Measurements from ENCODE around the gene RAB23. TPM values are rescaled to one million over a fixed set of nuclear protein-coding genes. Genes with fewer than 3 reads are reported as not detected.
A peak's percentile ranks its signal among the peaks of the same experiment; 100 is the strongest.

The RAB23 gene
- polyA plus RNA-seq, 3 donors = 0.16 to 0.46 (median 0.25) TPM

- H3K27me3 ChIP-seq (ENCODE audit: control insufficient read depth in 2 of 2, insufficient read depth in 2 of 2, low read length in 2 of 2) = peaks cover 8 to 18% of the 10 kb centered on the region in 2 donors
- no peaks in the 10 kb centered on the region for H3K9me3 ChIP-seq (replicated peaks in 1 of 2; ENCODE audit: control insufficient read depth in 1 of 2, insufficient read depth in 1 of 2, low read length in 2 of 2)
- peaks cover 12 to 20% of the 10 kb centered on the region in 2 donors for H3K4me1 ChIP-seq (ENCODE audit: control insufficient read depth in 1 of 2, insufficient read depth in 2 of 2, low read length in 2 of 2)
- under 1% methylated on average over 25 of the region's 38 CpGs for WGBS (ENCODE audit: insufficient coverage)
- H3K4me1 Mint-ChIP-seq = peaks cover 20% of the 10 kb centered on the region
- H3K27ac ChIP-seq (ENCODE audit: low read depth in 1 of 2, low read length in 2 of 2) = no peak overlapping the region
- intact Hi-C loops (cut with micrococcal nuclease) = no loop called here
- peaks cover 14 to 25% (median 15%) of the 10 kb centered on the region in 3 donors for H3K27me3 Mint-ChIP-seq (ENCODE audit: low read depth in 3 of 3)
- no peak for TF ChIP-seq CTCF (IDR thresholded peaks at IDR 0.05)
- H3K4me2 ChIP-seq (replicated peaks; ENCODE audit: extremely low read depth, low read length, poor library complexity, severe bottlenecking) = peak overlapping the region; percentile 100
- H3K36me3 ChIP-seq (replicated peaks in 1 of 2; ENCODE audit: control insufficient read depth in 1 of 2, insufficient read depth in 2 of 2, low read length in 2 of 2) = no peaks in the 10 kb centered on the region
- H3K9me3 Mint-ChIP-seq = no peaks in the 10 kb centered on the region
- H3K4me3 Mint-ChIP-seq = peak overlapping the region; percentile 95 to 99
- H3K4me3 ChIP-seq (replicated peaks in 1 of 3; ENCODE audit: low read depth in 2 of 3, low read length in 3 of 3) = peak overlapping the region; percentile 61 to 92 (median 78)
- peak in 2 of 3 donors; percentile 8 to 10 for DNase-seq
- H3K9ac ChIP-seq (ENCODE audit: insufficient read depth, low read length, poor library complexity, severe bottlenecking) = peak overlapping the region; percentile 53
- peak overlapping the region in 1 of 7 donors; percentile 58 for H3K27ac Mint-ChIP-seq
- no peaks in the 10 kb centered on the region for H4K20me1 ChIP-seq (ENCODE audit: insufficient read depth, low read length)
- H3K79me2 ChIP-seq (ENCODE audit: insufficient read depth, low read length) = no peaks in the 10 kb centered on the region
- H2AFZ ChIP-seq (ENCODE audit: insufficient read depth, low read depth, low read length, poor library complexity, severe bottlenecking) = peak overlapping the region; percentile 97
- no peaks in the 10 kb centered on the region for H3K36me3 Mint-ChIP-seq
Measured at GRCh38 chr6:57221191-57221935, 744 bp downstream of the RAB23 start.

GRCh38 chr6:57220083-57220703 is 1.9 kb downstream of the RAB23 start:
- 100% methylated on average over 1 of the region's 2 CpGs for WGBS (ENCODE audit: insufficient coverage)
- peaks cover 20% of the 10 kb centered on the region for H3K4me1 Mint-ChIP-seq
- no peak overlapping the region for H3K4me2 ChIP-seq (replicated peaks; ENCODE audit: extremely low read depth, low read length, poor library complexity, severe bottlenecking)

More at GRCh38 chr6:57220083-57220703, 1.9 kb downstream of the RAB23 start:
- H3K4me1 ChIP-seq (ENCODE audit: control insufficient read depth in 1 of 2, insufficient read depth in 2 of 2, low read length in 2 of 2) = peaks cover 12 to 20% of the 10 kb centered on the region in 2 donors
- H3K9ac ChIP-seq (ENCODE audit: insufficient read depth, low read length, poor library complexity, severe bottlenecking) = no peak overlapping the region
- Mint-ChIP-seq H3K27me3 (ENCODE audit: low read depth in 3 of 3) (peaks cover 14 to 25% (median 15%) of the 10 kb centered on the region in 3 donors), H3K4me3 (no peak overlapping the region), H3K27ac (no peak overlapping the region), H3K9me3 (peaks cover 0 to 4% (median under 1%) of the 10 kb centered on the region in 7 donors), H3K36me3 (no peaks in the 10 kb centered on the region)
- H2AFZ ChIP-seq (ENCODE audit: insufficient read depth, low read depth, low read length, poor library complexity, severe bottlenecking) = no peak overlapping the region
- H3K27me3 ChIP-seq (ENCODE audit: control insufficient read depth in 2 of 2, insufficient read depth in 2 of 2, low read length in 2 of 2) = peaks cover 8 to 18% of the 10 kb centered on the region in 2 donors
- DNase-seq = no peak
- no peaks in the 10 kb centered on the region for H3K79me2 ChIP-seq (ENCODE audit: insufficient read depth, low read length)
- H3K9me3 ChIP-seq (replicated peaks in 1 of 2; ENCODE audit: control insufficient read depth in 1 of 2, insufficient read depth in 1 of 2, low read length in 2 of 2) = no peaks in the 10 kb centered on the region
- H3K36me3 ChIP-seq (replicated peaks in 1 of 2; ENCODE audit: control insufficient read depth in 1 of 2, insufficient read depth in 2 of 2, low read length in 2 of 2) = no peaks in the 10 kb centered on the region
- H3K27ac ChIP-seq (ENCODE audit: low read depth in 1 of 2, low read length in 2 of 2) = no peak overlapping the region
- TF ChIP-seq CTCF (IDR thresholded peaks at IDR 0.05) = no peak
- no peak overlapping the region for H3K4me3 ChIP-seq (replicated peaks in 1 of 3; ENCODE audit: low read depth in 2 of 3, low read length in 3 of 3)
- H4K20me1 ChIP-seq (ENCODE audit: insufficient read depth, low read length) = no peaks in the 10 kb centered on the region
- intact Hi-C loops (cut with micrococcal nuclease) = no loop called here

Measured in CD14-positive monocyte (primary cell).